Spleen (tissue), 11 donors: ENCODE measurements around the gene PTTG2. TPM values are rescaled to one million over a fixed set of nuclear protein-coding genes. Genes with fewer than 3 reads are reported as not detected.

ENCODE experiments used
- DNase-seq: peaks from one replicate; pipeline ENCODE4 v3.0.0-alpha.2; 2020
- H3K27ac ChIP-seq, 8 donors: fragments of 200-600 bp; sonication (generic) in 7 of 8; 1 replicate in 4 of 8; 2 replicates in 4 of 8; pipeline versions ENCODE4 v1.5.0 to v1.8.0; 2016 to 2021; ENCODE audit warnings: inconsistent platforms in 4 of 8, mild to moderate bottlenecking in 4 of 8, moderate library complexity in 1 of 8
- H3K27me3 ChIP-seq, 7 donors: fragments of 200-600 bp; sonication (generic) in 6 of 7; replicated peaks in 1 of 7; 1 replicate in 4 of 7; 2 replicates in 3 of 7; pipeline versions ENCODE4 v1.5.0 to v1.8.0; 2016 to 2021; ENCODE audit warnings: inconsistent platforms in 3 of 7, mild to moderate bottlenecking in 1 of 7
- H3K36me3 ChIP-seq, 6 donors: fragments of 200-600 bp; sonication (generic) in 5 of 6; 1 replicate in 4 of 6; 2 replicates in 2 of 6; pipeline versions ENCODE4 v1.5.0 to v1.8.0; 2016 to 2021; ENCODE audit warnings: inconsistent platforms in 2 of 6
- H3K4me1 ChIP-seq, 6 donors: fragments of 200-600 bp; sonication (generic) in 5 of 6; 1 replicate in 3 of 6; 2 replicates in 3 of 6; pipeline versions ENCODE4 v1.5.0 to v1.8.0; 2016 to 2021; ENCODE audit warnings: inconsistent platforms in 3 of 6
- H3K4me3 ChIP-seq, 8 donors: fragments of 200-600 bp; sonication (generic) in 7 of 8; 1 replicate in 4 of 8; 2 replicates in 4 of 8; pipeline versions ENCODE4 v1.5.0 to v1.8.0; 2016 to 2021; ENCODE audit warnings: inconsistent platforms in 4 of 8, mild to moderate bottlenecking in 4 of 8, moderate library complexity in 2 of 8
- H3K9me3 ChIP-seq, 8 donors: fragments of 200-600 bp; sonication (generic) in 7 of 8; 1 replicate in 4 of 8; 2 replicates in 4 of 8; pipeline versions ENCODE4 v1.5.0 to v1.8.0; 2016 to 2021; ENCODE audit warnings: inconsistent platforms in 4 of 8
- CTCF ChIP-seq, 11 experiments: fragments of 200-600 bp in 7 of 11; fragments of 450-650 bp in 4 of 11; sonication (generic) in 4 of 11; IDR thresholded peaks in 8 of 11; conservative IDR thresholded peaks in 3 of 11; 1 replicate in 7 of 11; 2 replicates in 4 of 11; pipeline versions ENCODE4 v1.4.0 to v1.8.0; 2016 to 2021; ENCODE audit warnings: antibody characterized with exemption in 11 of 11, inconsistent platforms in 4 of 11, mild to moderate bottlenecking in 1 of 11
- POLR2A ChIP-seq, 3 donors: fragments of 450-650 bp; IDR thresholded peaks; one replicate each; pipeline ENCODE4 v1.5.1; 2017; ENCODE audit warnings: antibody characterized with exemption in 3 of 3, mild to moderate bottlenecking in 1 of 3
- POLR2AphosphoS5 ChIP-seq, 3 donors: sonication (generic); formaldehyde crosslinking; IDR thresholded peaks; one replicate each; pipeline ENCODE4 v1.5.1; 2017; ENCODE audit warnings: antibody characterized with exemption in 3 of 3
- WGBS, 5 donors: extraction: QIAGEN DNeasy Blood & Tissue Kit in 3 of 5; methylation state at CpG; one replicate each; pipeline versions ENCODE4 v1.1.5 to v1.1.7; 2013 to 2018; 5-methylcytosine and 5-hydroxymethylcytosine counted together
- intact Hi-C: fragments of 100-400 bp; cut with DNase I; formaldehyde crosslinking; loops from one replicate; pipeline ENCODE4 v1.15.0; 2023; ENCODE audit warnings: low total_unique reads
- polyA plus RNA-seq, 3 donors: library from polyadenylated mRNA; stranded (reverse); fragments of 200-250 nt; gene quantifications; one replicate each; pipeline ENCODE4 v1.2.1, GENCODE V29; 2013
- total RNA-seq, 7 donors: library from RNA; depleted of rRNA in 3 of 7; stranded (reverse); fragments of >200 nt in 3 of 7; fragmentation: NEBNext Ultra II Directional in 4 of 7; extraction: Animal tissue kit (Norgen Biotek cat#: 25700) in 4 of 7; gene quantifications; one replicate each; pipeline versions ENCODE4 v1.1.0 to v1.2.1, GENCODE V29; 2016 to 2021
- donor health status: healthy with polysubstance abuse.
- donor health status: DM: no; HTN: no; CAD: no; lungs with moderate emphysema.
- donor health status: DM: no; HTN: no; CAD: no.
- donor health status: Bipolar disorder and iron deficiency.
- donor health status: healthy.
- donor health status: DM: no; HTN: no; CAD: no.
- donor health status: DM: yes; HTN: yes; CAD: no.

Gene PTTG2
- total and polyA plus RNA-seq, 10 donors: 0.53 to 7.5 (median 2.8) TPM

- no peak for DNase-seq
- Histone ChIP-seq H3K9me3 (no peaks in the 10 kb centered on the region), H3K36me3 (peaks cover 0 to 4% (median 0%) of the 10 kb centered on the region in 6 donors), H3K27ac (no peak overlapping the region), H3K4me3 (no peak overlapping the region), H3K4me1 (peaks cover 0 to 48% (median 21%) of the 10 kb centered on the region in 6 donors), H3K27me3 (no peaks in the 10 kb centered on the region)
- WGBS, 5 donors: 66 to 80% (median 73%) methylated on average over 4 of the region's 4 CpGs
- intact Hi-C loops: no loop called here
- TF ChIP-seq POLR2AphosphoS5 (IDR thresholded peaks at IDR 0.05) (no peak), CTCF (IDR thresholded peaks at IDR 0.05 in 8 of 11, conservative IDR thresholded peaks at IDR 0.05 in 3 of 11) (no peak), POLR2A (IDR thresholded peaks at IDR 0.05) (no peak)
Observed at GRCh38 chr4:37964734-37965457, 4.7 kb downstream of the PTTG2 start.

- no peak for DNase-seq
- no peaks in the 10 kb centered on the region for H3K36me3 ChIP-seq
- peaks cover 0 to 58% (median 29%) of the 10 kb centered on the region in 6 donors for H3K4me1 ChIP-seq
- H3K9me3 ChIP-seq: no peaks in the 10 kb centered on the region
- H3K27ac ChIP-seq: no peak overlapping the region
- no peak for TF ChIP-seq POLR2A (IDR thresholded peaks at IDR 0.05)
- no peak for TF ChIP-seq CTCF (IDR thresholded peaks at IDR 0.05 in 8 of 11, conservative IDR thresholded peaks at IDR 0.05 in 3 of 11)
- TF ChIP-seq POLR2AphosphoS5 (IDR thresholded peaks at IDR 0.05): no peak
- intact Hi-C loops: no loop called here
- H3K27me3 ChIP-seq: no peaks in the 10 kb centered on the region
- no peak overlapping the region for H3K4me3 ChIP-seq
- 76 to 94% (median 82%) methylated on average over 3 of the region's 3 CpGs for WGBS, 5 donors
Observed at GRCh38 chr4:37966044-37966443, 5.8 kb downstream of the PTTG2 start.

GRCh38 chr4:37967736-37968135 lies 7.5 kb downstream of the PTTG2 start:
- Histone ChIP-seq H3K9me3 (no peaks in the 10 kb centered on the region), H3K4me3 (no peak overlapping the region), H3K27me3 (no peaks in the 10 kb centered on the region), H3K36me3 (no peaks in the 10 kb centered on the region), H3K4me1 (peaks cover 0 to 57% (median 28%) of the 10 kb centered on the region in 6 donors), H3K27ac (no peak overlapping the region)
- intact Hi-C loops: no loop called here
- TF ChIP-seq CTCF (IDR thresholded peaks at IDR 0.05 in 8 of 11, conservative IDR thresholded peaks at IDR 0.05 in 3 of 11) (no peak), POLR2A (IDR thresholded peaks at IDR 0.05) (no peak), POLR2AphosphoS5 (IDR thresholded peaks at IDR 0.05) (no peak)
- 54 to 69% (median 57%) methylated on average over 5 of the region's 5 CpGs for WGBS, 5 donors
- DNase-seq: no peak

- TF ChIP-seq CTCF (IDR thresholded peaks at IDR 0.05 in 8 of 11, conservative IDR thresholded peaks at IDR 0.05 in 3 of 11) (no peak), POLR2A (IDR thresholded peaks at IDR 0.05) (no peak), POLR2AphosphoS5 (IDR thresholded peaks at IDR 0.05) (no peak)
- peaks cover 0 to 52% (median 28%) of the 10 kb centered on the region in 6 donors for H3K4me1 ChIP-seq
- no peak overlapping the region for H3K4me3 ChIP-seq
- intact Hi-C loops: no loop called here
- no peaks in the 10 kb centered on the region for H3K36me3 ChIP-seq
- WGBS, 5 donors: 81 to 96% (median 90%) methylated on average over 3 of the region's 3 CpGs
- no peak overlapping the region for H3K27ac ChIP-seq
- no peaks in the 10 kb centered on the region for H3K27me3 ChIP-seq
- DNase-seq: no peak
- H3K9me3 ChIP-seq: no peaks in the 10 kb centered on the region
Observed at GRCh38 chr4:37968747-37969146, 8.5 kb downstream of the PTTG2 start.
